Smooth muscle cell (in vitro differentiated cells): ENCODE measurements around the gene SUGCT. TPM values are rescaled to one million over a fixed set of nuclear protein-coding genes. Genes with fewer than 3 reads are reported as not detected.

ENCODE experiments used
- DNase-seq: peaks from one replicate; lab custom pipeline; 2025; ENCODE audit not compliant: unreplicated experiment; lab: John Stamatoyannopoulos, UW
- H2AFZ ChIP-seq: fragments of 200-600 bp; sonication (generic); 2 replicates; pipeline ENCODE4 v1.6.0; 2016; ENCODE audit warnings: antibody characterized with exemption, low read depth, mild to moderate bottlenecking
- H3F3A ChIP-seq: fragments of 200-600 bp; sonication (generic); 2 replicates; pipeline ENCODE4 v1.6.0; 2017; ENCODE audit warnings: antibody characterized with exemption, low read depth
- H3K27ac ChIP-seq: fragments of 200-600 bp; sonication (generic); 2 replicates; pipeline ENCODE4 v1.5.1; 2016; ENCODE audit warnings: low read depth, mild to moderate bottlenecking
- H3K27me3 ChIP-seq: fragments of 200-600 bp; sonication (generic); 2 replicates; pipeline ENCODE4 v1.6.1; 2016; ENCODE audit warnings: low read depth, mild to moderate bottlenecking
- H3K36me3 ChIP-seq: fragments of 200-600 bp; sonication (generic); 2 replicates; pipeline ENCODE4 v1.5.1; 2016; ENCODE audit warnings: low read depth
- H3K4me1 ChIP-seq: fragments of 200-600 bp; sonication (generic); 2 replicates; pipeline ENCODE4 v1.5.1; 2016; ENCODE audit warnings: low read depth
- H3K4me2 ChIP-seq: fragments of 200-600 bp; sonication (generic); 2 replicates; pipeline ENCODE4 v1.6.0; 2016; ENCODE audit warnings: mild to moderate bottlenecking
- H3K4me3 ChIP-seq: fragments of 200-600 bp; sonication (generic); 2 replicates; pipeline ENCODE4 v1.5.1; 2016; ENCODE audit warnings: mild to moderate bottlenecking
- H3K79me2 ChIP-seq: fragments of 200-600 bp; sonication (generic); 2 replicates; pipeline ENCODE4 v1.6.0; 2016; ENCODE audit warnings: low read depth, mild to moderate bottlenecking
- H3K9ac ChIP-seq: fragments of 200-600 bp; sonication (generic); 2 replicates; pipeline ENCODE4 v1.6.0; 2016; ENCODE audit warnings: low read depth
- H3K9me3 ChIP-seq: fragments of 200-600 bp; sonication (generic); replicated peaks from 2 replicates; pipeline ENCODE4 v1.5.1; 2016; ENCODE audit warnings: low read depth
- H4K20me1 ChIP-seq: fragments of 200-600 bp; sonication (generic); 2 replicates; pipeline ENCODE4 v1.6.0; 2016; ENCODE audit warnings: low read depth
- CTCF ChIP-seq: fragments of 200-600 bp; sonication (generic); IDR thresholded peaks from 2 replicates; pipeline ENCODE4 v1.5.1; 2017; ENCODE audit warnings: borderline replicate concordance, mild to moderate bottlenecking, antibody characterized with exemption; ENCODE audit not compliant: insufficient read depth, poor library complexity, severe bottlenecking
- WGBS: methylation state at CpG from one replicate; pipeline ENCODE4 v1.1.7; 2016; ENCODE audit warnings: low lambda C conversion rate; 5-methylcytosine and 5-hydroxymethylcytosine counted together
- polyA plus RNA-seq: library from polyadenylated mRNA; unstranded; fragments of >200 nt; fragmentation: Nextera tagmentation; extraction: Ambion mirVana; gene quantifications from 2 replicates; pipeline ENCODE4 v1.2.1, GENCODE V29; 2016
- total RNA-seq: library from RNA; depleted of rRNA; stranded (reverse); fragments of >200 nt; gene quantifications from 2 replicates; pipeline ENCODE4 v1.2.3, GENCODE V29; 2014

The SUGCT gene
- total and polyA plus RNA-seq, 2 experiments from 2014 or later = 16.9 to 65.8 TPM

GRCh38 chr7:40234666-40235065 lies 99.9 kb downstream of the SUGCT start:
- WGBS = 96% methylated on average over 8 of the region's 8 CpGs
- no peak for TF ChIP-seq CTCF
- Histone ChIP-seq H3K9ac (no peak overlapping the region), H3K4me3 (no peak overlapping the region), H2AFZ (no peak overlapping the region), H3K27me3 (no peaks in the 10 kb centered on the region), H3K27ac (no peak overlapping the region), H4K20me1 (no peaks in the 10 kb centered on the region), H3K4me1 (no peaks in the 10 kb centered on the region), H3K36me3 (no peaks in the 10 kb centered on the region), H3K79me2 (no peaks in the 10 kb centered on the region), H3K4me2 (no peak overlapping the region), H3K9me3 (no peaks in the 10 kb centered on the region), H3F3A (peaks cover 6% of the 10 kb centered on the region)
- no peak for DNase-seq

GRCh38 chr7:40237731-40238130 lies 102.9 kb downstream of the SUGCT start:
- H2AFZ ChIP-seq = no peak overlapping the region
- no peak overlapping the region for H3K4me3 ChIP-seq
- no peak for TF ChIP-seq CTCF
- H3K36me3 ChIP-seq = no peaks in the 10 kb centered on the region
- H3K4me2 ChIP-seq = no peak overlapping the region
- H3K27ac ChIP-seq = no peak overlapping the region
- H3F3A ChIP-seq = no peaks in the 10 kb centered on the region
- H3K79me2 ChIP-seq = no peaks in the 10 kb centered on the region
- no peaks in the 10 kb centered on the region for H3K27me3 ChIP-seq
- no peaks in the 10 kb centered on the region for H3K4me1 ChIP-seq
- WGBS = 84% methylated on average over 1 of the region's 1 CpG
- no peak for DNase-seq
- no peaks in the 10 kb centered on the region for H4K20me1 ChIP-seq
- no peaks in the 10 kb centered on the region for H3K9me3 ChIP-seq
- no peak overlapping the region for H3K9ac ChIP-seq

GRCh38 chr7:40239755-40240303 lies 105.0 kb downstream of the SUGCT start:
- Histone ChIP-seq H3K9me3 (no peaks in the 10 kb centered on the region), H3K9ac (no peak overlapping the region), H2AFZ (no peak overlapping the region), H4K20me1 (no peaks in the 10 kb centered on the region), H3F3A (no peaks in the 10 kb centered on the region), H3K27me3 (no peaks in the 10 kb centered on the region), H3K36me3 (no peaks in the 10 kb centered on the region), H3K4me3 (no peak overlapping the region), H3K79me2 (no peaks in the 10 kb centered on the region), H3K27ac (no peak overlapping the region), H3K4me2 (no peak overlapping the region), H3K4me1 (no peaks in the 10 kb centered on the region)
- DNase-seq = no peak
- no peak for TF ChIP-seq CTCF
- WGBS = 68% methylated on average over 7 of the region's 7 CpGs

- H3K4me1 ChIP-seq = no peaks in the 10 kb centered on the region
- no peak for TF ChIP-seq CTCF
- no peaks in the 10 kb centered on the region for H3K79me2 ChIP-seq
- H3K4me3 ChIP-seq = no peak overlapping the region
- no peaks in the 10 kb centered on the region for H4K20me1 ChIP-seq
- H3K36me3 ChIP-seq = no peaks in the 10 kb centered on the region
- H3K9me3 ChIP-seq = no peaks in the 10 kb centered on the region
- H3F3A ChIP-seq = no peaks in the 10 kb centered on the region
- no peak overlapping the region for H2AFZ ChIP-seq
- H3K27me3 ChIP-seq = no peaks in the 10 kb centered on the region
- no peak overlapping the region for H3K27ac ChIP-seq
- 90% methylated on average over 1 of the region's 1 CpG for WGBS
- no peak overlapping the region for H3K4me2 ChIP-seq
- no peak for DNase-seq
- H3K9ac ChIP-seq = no peak overlapping the region
These were observed 108.3 kb downstream of the SUGCT start for GRCh38 chr7:40243076-40243475.
